CD4-positive, CD25-positive, alpha-beta regulatory T cell (primary cell): Measurements from ENCODE around the gene CFAP77. TPM values are rescaled to one million over a fixed set of nuclear protein-coding genes. Genes with fewer than 3 reads are reported as not detected.

Experiments
- ATAC-seq, 2 donors: fragments of 150-1000 bp; cut with Tn5 transposase; one replicate each; pipeline ENCODE4 v1.10.0; 2021; ENCODE audit warnings: low read depth in 2 of 2, moderate number of reproducible peaks in 2 of 2, moderate library complexity in 1 of 2
- DNase-seq, 3 donors: peaks; one replicate each; pipeline versions ENCODE4 v3.0.0 to v3.0.0-alpha.2; 2012 to 2022; ENCODE audit warnings: mixed read lengths in 1 of 3
- H3K27ac ChIP-seq: one replicate; pipeline ENCODE4 v1.7.0; 2013; ENCODE audit warnings: mild to moderate bottlenecking, low read length; ENCODE audit not compliant: insufficient read depth, poor library complexity, severe bottlenecking
- H3K27me3 ChIP-seq: one replicate; pipeline ENCODE4 v1.7.0; 2013; ENCODE audit warnings: low read length; ENCODE audit not compliant: control insufficient read depth, insufficient read depth
- H3K36me3 ChIP-seq: one replicate; pipeline ENCODE4 v1.7.0; 2013; ENCODE audit warnings: mild to moderate bottlenecking, low read length, moderate library complexity; ENCODE audit not compliant: control insufficient read depth, insufficient read depth
- H3K4me1 ChIP-seq: 2 replicates; pipeline ENCODE4 v1.7.0; 2013; ENCODE audit warnings: mild to moderate bottlenecking, low read length; ENCODE audit not compliant: insufficient read depth, control insufficient read depth, poor library complexity, severe bottlenecking
- H3K4me3 ChIP-seq: one replicate; pipeline ENCODE4 v1.7.0; 2013; ENCODE audit warnings: low read depth, mild to moderate bottlenecking, low read length, moderate library complexity
- H3K9me3 ChIP-seq, 2 experiments: 1 replicate in 1 of 2; 2 replicates in 1 of 2; pipeline ENCODE4 v1.7.0; 2013; ENCODE audit warnings: low read length in 2 of 2, mild to moderate bottlenecking in 1 of 2, moderate library complexity in 1 of 2; ENCODE audit not compliant: control insufficient read depth in 2 of 2
- H3K27ac Mint-ChIP-seq, 3 donors: one replicate each; pipeline ENCODE4 v1.8.0; 2020 to 2022; ENCODE audit warnings: mild to moderate bottlenecking in 3 of 3, mixed read lengths in 3 of 3, moderate library complexity in 2 of 3
- H3K27me3 Mint-ChIP-seq: one replicate; pipeline ENCODE4 v1.8.0; 2022; ENCODE audit warnings: mild to moderate bottlenecking, mixed read lengths
- H3K36me3 Mint-ChIP-seq: one replicate; pipeline ENCODE4 v1.8.0; 2020; ENCODE audit warnings: mixed read lengths
- H3K4me1 Mint-ChIP-seq, 4 donors: one replicate each; pipeline ENCODE4 v1.8.0; 2020 to 2022; ENCODE audit warnings: mixed read lengths in 4 of 4, mild to moderate bottlenecking in 1 of 4
- H3K4me3 Mint-ChIP-seq, 4 donors: one replicate each; pipeline ENCODE4 v1.8.0; 2020 to 2022; ENCODE audit warnings: mild to moderate bottlenecking in 4 of 4, mixed read lengths in 4 of 4, moderate library complexity in 3 of 4
- H3K9me3 Mint-ChIP-seq, 7 donors: one replicate each; pipeline ENCODE4 v1.8.0; 2020 to 2022; ENCODE audit warnings: mixed read lengths in 7 of 7, mild to moderate bottlenecking in 3 of 7, moderate library complexity in 2 of 7
- polyA plus RNA-seq, 4 donors: library from polyadenylated mRNA; unstranded; fragments of 300-500 nt; fragmentation: Illumina TruSeq; gene quantifications; one replicate each; pipeline ENCODE4 v1.2.3, GENCODE V29; 2021
- total RNA-seq: library from RNA; stranded (reverse); gene quantifications from one replicate; pipeline ENCODE4 v1.2.3, GENCODE V29; 2022

Gene CFAP77
- total and polyA plus RNA-seq, 5 donors from 2014 or later = not detected

DNA sequence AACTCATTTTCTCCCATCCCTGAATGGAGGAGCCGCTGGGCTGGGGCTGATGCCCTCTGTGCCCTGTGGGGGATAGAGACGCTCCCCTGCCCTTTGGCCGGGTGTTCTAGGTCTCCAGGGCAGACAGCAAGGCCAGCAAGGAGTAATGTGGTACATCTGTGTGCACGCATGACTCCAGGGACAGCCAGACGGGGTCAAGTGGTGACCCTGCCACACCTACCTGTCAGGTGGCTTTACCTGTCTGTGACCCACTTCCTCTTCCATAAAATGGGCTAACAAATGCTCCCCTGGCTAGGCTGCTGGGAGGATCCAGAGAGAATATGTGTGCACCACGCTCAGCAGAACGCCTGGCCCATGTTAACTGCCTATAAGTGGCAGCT is 137.0 kb downstream of the CFAP77 start:
- H3K27ac Mint-ChIP-seq = no peak overlapping the region
- ATAC-seq = no peak
- peaks cover 13% of the 10 kb centered on the region for H3K27me3 Mint-ChIP-seq
- Histone ChIP-seq H3K9me3 (no peaks in the 10 kb centered on the region), H3K36me3 (no peaks in the 10 kb centered on the region), H3K27ac (no peak overlapping the region), H3K4me1 (no peaks in the 10 kb centered on the region), H3K4me3 (no peak overlapping the region), H3K27me3 (no peaks in the 10 kb centered on the region)
- H3K4me3 Mint-ChIP-seq = no peak overlapping the region
- no peaks in the 10 kb centered on the region for H3K9me3 Mint-ChIP-seq
- no peaks in the 10 kb centered on the region for H3K4me1 Mint-ChIP-seq
- DNase-seq = no peak
- no peaks in the 10 kb centered on the region for H3K36me3 Mint-ChIP-seq

DNA sequence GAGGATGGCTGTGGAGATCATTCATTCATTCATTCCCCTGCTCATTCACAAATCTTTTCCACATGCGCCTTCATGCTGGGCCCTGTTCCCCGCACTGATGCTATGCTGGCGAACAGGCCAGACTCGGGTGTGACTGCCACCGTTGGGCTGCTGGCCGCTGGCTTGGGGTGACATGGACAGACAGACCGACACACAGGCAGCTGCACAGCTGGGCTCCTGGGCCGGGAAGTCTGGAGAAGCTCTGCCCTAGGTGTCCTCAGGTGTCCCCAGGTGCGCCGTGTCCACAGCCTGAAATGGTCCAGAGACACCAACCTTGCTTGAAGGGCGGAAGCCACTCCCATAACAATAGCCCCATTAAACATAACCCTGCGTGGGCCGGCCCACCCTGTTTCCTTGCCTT is 137.4 kb downstream of the CFAP77 start:
- no peaks in the 10 kb centered on the region for H3K4me1 Mint-ChIP-seq
- H3K4me3 Mint-ChIP-seq = no peak overlapping the region
- ATAC-seq (no peak), DNase-seq (no peak)
- H3K9me3 Mint-ChIP-seq = no peaks in the 10 kb centered on the region
- Histone ChIP-seq H3K9me3 (no peaks in the 10 kb centered on the region), H3K4me3 (no peak overlapping the region), H3K27ac (no peak overlapping the region), H3K36me3 (no peaks in the 10 kb centered on the region), H3K27me3 (no peaks in the 10 kb centered on the region), H3K4me1 (no peaks in the 10 kb centered on the region)
- no peak overlapping the region for H3K27ac Mint-ChIP-seq
- H3K36me3 Mint-ChIP-seq = no peaks in the 10 kb centered on the region
- peaks cover 13% of the 10 kb centered on the region for H3K27me3 Mint-ChIP-seq

DNA sequence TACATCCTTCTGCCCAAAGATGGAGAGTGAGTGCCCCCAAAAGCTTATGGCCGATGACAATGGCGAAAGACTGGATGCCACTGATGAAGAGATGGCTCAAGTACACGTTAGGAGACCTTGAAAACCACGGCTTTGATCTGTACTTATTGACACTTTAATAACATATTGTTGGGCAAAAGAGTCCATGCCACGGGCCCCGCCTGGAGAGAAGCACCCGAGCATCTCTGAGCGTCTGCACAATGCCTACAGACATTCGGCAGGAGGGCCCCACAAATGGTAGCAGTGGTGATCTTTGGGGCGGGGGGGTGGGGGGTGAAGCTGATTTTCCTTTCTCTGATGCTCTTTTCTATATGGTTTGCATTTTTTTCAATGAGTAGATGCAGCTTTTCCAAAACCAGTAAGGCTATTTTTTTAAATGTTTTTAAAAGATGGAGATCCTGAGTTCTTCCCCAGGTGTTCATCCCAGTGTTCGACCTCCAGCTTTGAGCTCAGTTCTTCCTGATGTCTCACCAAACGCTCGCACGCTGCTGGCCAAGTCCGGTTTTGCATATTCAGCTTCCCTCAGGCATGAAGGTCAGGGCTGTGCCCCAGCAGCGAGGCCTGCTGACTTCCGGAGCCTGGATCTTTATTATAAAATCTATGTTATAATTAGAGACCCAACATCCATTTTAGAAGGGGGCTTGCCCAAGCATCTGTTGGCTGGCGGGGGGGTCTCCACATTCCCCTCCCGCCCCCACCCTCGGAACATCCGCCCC is 138.1 kb downstream of the CFAP77 start:
- Histone ChIP-seq H3K9me3 (no peaks in the 10 kb centered on the region), H3K27me3 (no peaks in the 10 kb centered on the region), H3K27ac (no peak overlapping the region), H3K36me3 (no peaks in the 10 kb centered on the region), H3K4me1 (no peaks in the 10 kb centered on the region), H3K4me3 (no peak overlapping the region)
- Mint-ChIP-seq H3K9me3 (peaks cover 0 to 3% (median 0%) of the 10 kb centered on the region in 7 donors), H3K27ac (no peak overlapping the region), H3K4me1 (no peaks in the 10 kb centered on the region), H3K4me3 (no peak overlapping the region), H3K36me3 (no peaks in the 10 kb centered on the region), H3K27me3 (peaks cover 13% of the 10 kb centered on the region)
- ATAC-seq (no peak), DNase-seq (no peak)

DNA sequence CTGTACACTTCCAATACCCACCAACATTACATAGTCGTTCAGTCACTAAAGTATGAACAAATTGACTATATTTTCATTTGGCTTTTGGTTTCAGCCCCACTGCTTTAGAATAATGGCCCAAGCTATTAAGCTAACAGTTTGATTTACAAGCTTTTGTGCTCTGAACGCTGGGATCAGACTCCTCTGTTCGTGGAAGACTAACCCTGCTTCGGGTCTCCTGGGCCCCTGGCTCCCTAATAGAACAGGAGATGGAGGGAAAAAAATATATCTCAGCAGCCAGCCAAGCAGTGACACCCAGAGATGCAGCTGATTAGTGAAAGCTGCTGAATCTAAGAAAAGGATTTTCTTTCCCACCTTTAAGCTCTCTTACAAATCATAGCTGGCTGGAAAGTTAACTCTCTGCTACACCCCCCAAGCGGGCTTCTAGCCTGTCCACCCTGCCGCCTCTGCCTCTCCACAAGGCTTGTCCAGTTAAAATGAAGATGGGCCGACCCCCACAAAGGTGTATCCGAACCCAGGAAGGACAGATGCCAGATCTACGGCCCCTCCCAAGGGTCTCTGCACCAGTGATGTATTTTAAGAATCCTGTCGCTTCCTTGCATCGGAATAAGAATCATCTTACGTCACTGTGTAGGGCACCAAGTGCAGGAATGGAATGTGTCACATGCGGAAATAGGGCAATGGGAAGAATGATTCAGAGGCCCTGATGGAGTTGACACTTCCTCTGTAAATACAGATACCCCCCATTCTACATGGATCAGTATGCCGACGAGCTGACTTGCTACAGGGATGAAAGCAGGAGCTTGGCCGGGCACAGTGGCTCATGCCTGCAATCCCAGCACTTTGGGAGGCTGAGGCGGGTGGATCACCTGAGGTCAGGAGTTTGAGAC is 139.0 kb downstream of the CFAP77 start:
- Mint-ChIP-seq H3K4me3 (no peak overlapping the region), H3K27me3 (peaks cover 13% of the 10 kb centered on the region), H3K36me3 (no peaks in the 10 kb centered on the region), H3K9me3 (peaks cover 0 to 4% (median 0%) of the 10 kb centered on the region in 7 donors), H3K27ac (no peak overlapping the region), H3K4me1 (no peaks in the 10 kb centered on the region)
- Histone ChIP-seq H3K4me3 (no peak overlapping the region), H3K27me3 (peaks cover 2% of the 10 kb centered on the region), H3K27ac (no peak overlapping the region), H3K9me3 (no peaks in the 10 kb centered on the region), H3K4me1 (no peaks in the 10 kb centered on the region), H3K36me3 (no peaks in the 10 kb centered on the region)
- DNase-seq = no peak
- ATAC-seq = no peak

DNA sequence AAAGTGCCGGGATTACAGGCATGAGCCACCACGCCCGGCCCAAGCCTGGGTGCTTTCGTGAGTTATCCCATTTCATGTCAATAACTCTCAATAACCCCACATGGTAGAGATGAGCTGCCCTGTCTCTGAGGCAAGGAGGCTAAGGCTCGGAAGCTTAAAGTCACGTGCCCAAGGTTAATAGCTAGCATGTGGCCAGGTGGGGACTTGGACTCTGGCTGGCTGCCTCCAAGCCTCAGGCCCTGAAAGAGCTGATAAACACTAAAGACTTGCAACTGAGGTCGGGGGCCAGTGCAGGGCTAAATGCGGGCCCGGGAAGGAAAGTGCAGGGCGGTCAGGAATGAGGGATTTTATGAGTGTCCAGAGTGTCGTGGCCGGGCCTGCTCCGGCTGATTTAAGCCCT is 141.5 kb downstream of the CFAP77 start:
- Mint-ChIP-seq H3K9me3 (peaks cover 0 to 4% (median 0%) of the 10 kb centered on the region in 7 donors), H3K27me3 (peaks cover 13% of the 10 kb centered on the region), H3K27ac (no peak overlapping the region), H3K4me1 (no peaks in the 10 kb centered on the region), H3K36me3 (no peaks in the 10 kb centered on the region), H3K4me3 (no peak overlapping the region)
- Histone ChIP-seq H3K4me1 (no peaks in the 10 kb centered on the region), H3K27me3 (peaks cover 2% of the 10 kb centered on the region), H3K27ac (no peak overlapping the region), H3K36me3 (no peaks in the 10 kb centered on the region), H3K9me3 (no peaks in the 10 kb centered on the region), H3K4me3 (no peak overlapping the region)
- ATAC-seq (no peak), DNase-seq (no peak)

DNA sequence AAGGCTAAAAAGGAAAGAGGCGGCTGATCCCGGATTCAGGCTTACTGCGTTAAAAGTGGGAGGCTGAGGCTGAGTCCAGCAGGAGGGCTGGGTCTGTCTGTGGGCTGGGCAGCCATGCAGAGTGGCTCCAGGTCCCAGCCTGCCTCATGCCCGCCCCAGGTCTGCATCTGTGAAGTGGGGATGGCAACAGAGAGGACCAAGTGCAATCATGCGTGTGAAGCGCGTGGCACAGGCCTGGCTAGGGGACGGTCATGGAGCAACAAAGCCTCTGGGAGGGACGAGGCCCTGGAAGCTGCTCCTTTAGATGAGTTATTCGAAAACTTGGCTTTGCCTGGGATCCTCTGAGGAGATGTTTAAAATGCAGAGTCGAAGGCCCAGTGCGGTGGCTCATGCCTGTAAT is 142.0 kb downstream of the CFAP77 start:
- Histone ChIP-seq H3K4me3 (no peak overlapping the region), H3K27ac (no peak overlapping the region), H3K36me3 (no peaks in the 10 kb centered on the region), H3K4me1 (no peaks in the 10 kb centered on the region), H3K27me3 (peaks cover 2% of the 10 kb centered on the region), H3K9me3 (no peaks in the 10 kb centered on the region)
- ATAC-seq = no peak
- H3K4me1 Mint-ChIP-seq = no peaks in the 10 kb centered on the region
- no peaks in the 10 kb centered on the region for H3K36me3 Mint-ChIP-seq
- H3K9me3 Mint-ChIP-seq = peaks cover 0 to 4% (median 0%) of the 10 kb centered on the region in 7 donors
- no peak overlapping the region for H3K4me3 Mint-ChIP-seq
- H3K27ac Mint-ChIP-seq = no peak overlapping the region
- peaks cover 13% of the 10 kb centered on the region for H3K27me3 Mint-ChIP-seq
- no peak for DNase-seq

DNA sequence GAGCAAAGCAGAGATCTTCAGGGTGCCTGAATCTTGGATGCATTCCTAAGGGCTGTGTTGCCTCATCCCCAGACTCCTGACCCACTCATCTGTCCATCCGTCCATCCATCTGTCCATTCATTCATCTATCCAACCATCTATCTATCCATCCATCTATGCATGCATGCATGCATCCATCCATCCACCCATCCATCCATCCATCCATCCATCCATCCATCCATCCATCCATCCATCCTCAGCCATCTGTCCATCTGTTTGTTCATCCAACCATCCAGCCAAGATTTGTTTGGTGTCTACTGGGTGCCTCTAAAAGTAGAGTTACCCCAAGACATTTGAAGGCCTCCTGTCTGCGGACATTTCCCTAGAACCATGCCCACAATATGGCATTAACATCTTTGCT is 144.7 kb downstream of the CFAP77 start:
- peaks cover 3% of the 10 kb centered on the region for H3K36me3 Mint-ChIP-seq
- Histone ChIP-seq H3K4me1 (no peaks in the 10 kb centered on the region), H3K9me3 (peaks cover 0 to 3% of the 10 kb centered on the region in 2 experiments), H3K4me3 (no peak overlapping the region), H3K27ac (no peak overlapping the region), H3K27me3 (peaks cover 2% of the 10 kb centered on the region), H3K36me3 (no peaks in the 10 kb centered on the region)
- peaks cover 0 to 3% (median 0%) of the 10 kb centered on the region in 4 donors for H3K4me1 Mint-ChIP-seq
- no peak overlapping the region for H3K4me3 Mint-ChIP-seq
- DNase-seq (no peak), ATAC-seq (no peak)
- no peak overlapping the region for H3K27ac Mint-ChIP-seq
- peaks cover 10% of the 10 kb centered on the region for H3K27me3 Mint-ChIP-seq
- H3K9me3 Mint-ChIP-seq = peaks cover 0 to 10% (median 0%) of the 10 kb centered on the region in 7 donors
